Putamen (tissue), 1 donor: ENCODE measurements around the gene MDH1.

Experiments used
- DNase-seq: peaks from one replicate; pipeline ENCODE4 v3.0.0-alpha.2; 2016; ENCODE audit warnings: low spot score

Gene MDH1

DNA sequence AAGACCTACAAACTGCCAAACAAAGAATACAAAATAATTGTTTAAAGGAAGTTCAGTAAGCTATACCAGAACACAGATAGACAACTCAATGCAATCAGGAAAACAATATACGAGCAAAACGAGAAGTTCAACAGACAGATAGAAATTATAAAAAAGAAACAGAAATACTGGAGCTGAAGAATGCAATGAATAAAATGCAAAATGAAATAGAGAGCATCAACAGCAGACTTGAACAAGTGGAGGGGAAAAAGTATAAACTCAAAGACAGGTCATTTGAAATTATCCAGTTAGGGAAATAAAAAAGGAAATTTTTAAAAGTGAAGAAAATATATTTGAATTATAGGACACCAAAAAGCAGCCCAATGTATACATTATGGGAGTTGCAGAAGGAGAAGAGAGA is 43.6 kb downstream of the MDH1 start:
- no peak for DNase-seq

- DNase-seq = no peak
Measured at GRCh38 chr2:63639344-63639743, 50.6 kb downstream of the MDH1 start.

GRCh38 chr2:63642946-63643345 is 54.2 kb downstream of the MDH1 start:
- DNase-seq = no peak

- DNase-seq = no peak
Measured at GRCh38 chr2:63643486-63643885, 54.7 kb downstream of the MDH1 start.

DNA sequence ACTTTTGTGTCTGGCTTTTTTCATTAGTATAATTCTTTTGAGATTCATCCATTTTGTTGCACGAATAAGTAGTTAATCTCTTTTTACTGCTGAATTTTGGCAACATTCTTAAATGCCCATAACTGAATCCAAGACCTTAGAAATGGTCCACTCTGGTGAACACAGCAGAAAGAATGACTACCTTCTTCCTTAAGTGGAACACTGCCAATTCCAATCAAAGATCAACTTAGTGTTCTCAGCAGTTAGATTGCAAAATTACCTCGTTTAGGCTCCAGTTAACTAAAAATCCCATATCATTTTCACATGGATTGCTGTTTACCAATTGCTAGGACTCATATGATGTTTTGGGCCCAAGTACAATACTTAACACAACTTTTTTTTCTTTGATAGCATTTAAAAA is 59.9 kb downstream of the MDH1 start:
- no peak for DNase-seq

DNA sequence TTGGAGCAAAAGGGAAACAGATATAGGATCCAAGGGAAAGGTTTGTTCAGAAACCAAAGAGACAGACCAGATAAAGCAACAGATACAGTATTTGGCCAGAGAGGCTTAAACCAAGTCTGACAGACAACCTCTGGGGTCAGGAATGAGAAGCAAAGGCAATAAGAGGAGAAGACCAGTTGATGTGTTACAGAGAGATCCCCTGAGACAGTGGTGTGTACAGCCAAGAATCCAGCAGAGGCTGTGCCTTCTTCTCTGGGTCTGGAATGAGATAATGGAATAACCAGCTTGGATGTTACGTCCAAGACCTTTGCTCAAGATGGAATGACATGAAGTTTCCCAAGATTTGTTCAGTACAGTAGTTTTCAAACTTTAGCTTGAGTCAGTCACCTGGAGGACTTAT is 61.1 kb downstream of the MDH1 start:
- no peak for DNase-seq

DNA sequence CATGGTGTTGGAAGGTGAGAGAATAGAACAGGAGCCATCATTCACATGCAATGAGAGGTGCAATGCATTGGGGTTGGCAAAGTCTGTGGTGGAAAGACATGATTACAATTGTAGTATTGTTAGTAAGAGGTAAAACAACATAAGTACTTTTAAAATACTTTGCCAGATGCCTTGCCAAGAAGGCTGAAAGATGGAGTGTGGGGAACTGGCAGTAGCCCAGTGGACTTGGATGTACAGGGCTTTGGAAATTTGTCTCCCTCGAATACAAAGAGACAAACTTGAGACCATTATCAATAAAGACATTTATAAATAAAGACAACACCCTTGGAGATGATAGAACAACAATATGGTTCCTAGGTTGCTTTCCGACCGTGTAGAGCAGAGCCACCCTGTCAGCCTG is 62.0 kb downstream of the MDH1 start:
- no peak for DNase-seq

DNA sequence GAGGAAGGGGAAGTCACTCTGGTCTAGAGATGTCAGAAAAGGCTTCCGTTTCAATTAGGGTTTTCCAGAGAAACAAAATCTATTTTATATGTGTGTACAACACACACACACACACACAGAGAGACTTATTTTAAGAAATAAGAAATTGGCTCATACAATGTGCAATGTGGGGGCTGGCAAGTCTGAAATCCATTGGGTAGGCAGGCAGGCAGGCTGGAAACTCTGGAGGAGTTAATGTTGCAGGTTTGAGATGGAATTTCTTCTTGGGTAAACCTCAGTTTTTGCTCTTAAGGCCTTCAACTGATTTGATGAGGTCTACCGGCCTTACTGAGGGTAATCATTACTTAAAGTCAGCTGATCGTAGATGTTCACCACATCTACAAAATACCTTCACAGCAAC is 62.6 kb downstream of the MDH1 start:
- DNase-seq = peak; percentile 9

- DNase-seq = no peak
Measured at GRCh38 chr2:63651861-63652651, 63.3 kb downstream of the MDH1 start.

DNA sequence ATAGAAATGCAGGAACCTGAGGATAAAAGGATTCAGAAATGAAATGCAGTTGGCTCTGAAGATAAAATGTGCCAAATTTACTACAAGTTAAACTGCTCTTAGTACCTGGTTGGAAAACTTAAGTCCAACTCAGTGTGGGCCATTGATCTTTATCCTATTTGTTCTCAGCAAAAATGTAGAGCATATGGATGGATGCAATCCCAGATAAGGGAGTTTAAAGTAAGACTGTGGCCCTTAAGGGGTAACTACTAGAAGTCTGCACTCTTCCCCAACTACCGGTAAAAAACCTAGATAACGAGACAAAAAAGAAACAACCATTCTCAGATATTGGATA is 63.9 kb downstream of the MDH1 start:
- no peak for DNase-seq

- DNase-seq = no peak
Measured at GRCh38 chr2:63654959-63655358, 66.2 kb downstream of the MDH1 start.
